Measurements from ENCODE around the gene KLF4. TPM values are rescaled to one million over a fixed set of nuclear protein-coding genes. Genes with fewer than 3 reads are reported as not detected.

KLF4 gene
- total and polyA plus RNA-seq, 4 donors = 23.3 to 80.7 (median 68.0) TPM

DNA sequence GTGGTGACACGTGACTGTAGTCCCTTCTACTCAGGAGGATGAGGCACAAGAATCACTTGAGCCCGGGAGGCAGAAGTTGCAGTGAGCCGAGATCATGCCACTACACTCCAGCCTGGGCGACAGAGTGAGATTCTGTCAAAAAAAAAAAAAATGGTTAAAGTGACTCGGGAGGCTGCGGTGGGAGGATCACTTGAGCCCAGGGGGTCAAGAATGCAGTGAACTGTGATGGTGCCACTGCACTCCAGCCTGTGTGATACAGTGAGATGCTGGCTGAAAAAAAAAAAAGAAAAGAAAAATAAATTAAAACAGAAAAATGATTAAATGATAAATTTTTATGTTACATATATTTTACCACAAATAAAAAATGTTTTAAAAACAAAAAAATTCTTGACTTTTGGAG is 51.9 kb downstream of the KLF4 start:
- 86 to 90% methylated on average over 6 of the region's 6 CpGs for WGBS, 2 donors
- no peaks in the 10 kb centered on the region for H3K9me3 ChIP-seq (ENCODE audit: control insufficient read depth in 4 of 4, insufficient read depth in 3 of 4, low read length in 3 of 4)
- peaks cover 0 to 6% (median 0%) of the 10 kb centered on the region in 5 donors for H3K4me1 ChIP-seq (ENCODE audit: control insufficient read depth in 5 of 5, insufficient read depth in 5 of 5, low read length in 5 of 5)
- DNase-seq = no peak
- no peak overlapping the region for H3K27ac ChIP-seq (ENCODE audit: low read depth in 1 of 2, low read length in 1 of 2)
- TF ChIP-seq, protein P1, sequence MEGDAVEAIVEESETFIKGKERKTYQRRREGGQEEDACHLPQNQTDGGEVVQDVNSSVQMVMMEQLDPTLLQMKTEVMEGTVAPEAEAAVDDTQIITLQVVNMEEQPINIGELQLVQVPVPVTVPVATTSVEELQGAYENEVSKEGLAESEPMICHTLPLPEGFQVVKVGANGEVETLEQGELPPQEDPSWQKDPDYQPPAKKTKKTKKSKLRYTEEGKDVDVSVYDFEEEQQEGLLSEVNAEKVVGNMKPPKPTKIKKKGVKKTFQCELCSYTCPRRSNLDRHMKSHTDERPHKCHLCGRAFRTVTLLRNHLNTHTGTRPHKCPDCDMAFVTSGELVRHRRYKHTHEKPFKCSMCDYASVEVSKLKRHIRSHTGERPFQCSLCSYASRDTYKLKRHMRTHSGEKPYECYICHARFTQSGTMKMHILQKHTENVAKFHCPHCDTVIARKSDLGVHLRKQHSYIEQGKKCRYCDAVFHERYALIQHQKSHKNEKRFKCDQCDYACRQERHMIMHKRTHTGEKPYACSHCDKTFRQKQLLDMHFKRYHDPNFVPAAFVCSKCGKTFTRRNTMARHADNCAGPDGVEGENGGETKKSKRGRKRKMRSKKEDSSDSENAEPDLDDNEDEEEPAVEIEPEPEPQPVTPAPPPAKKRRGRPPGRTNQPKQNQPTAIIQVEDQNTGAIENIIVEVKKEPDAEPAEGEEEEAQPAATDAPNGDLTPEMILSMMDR (IDR thresholded peaks at IDR 0.05; ENCODE audit: control extremely low read depth, extremely low read depth) = no peak
- no peaks in the 10 kb centered on the region for H3K36me3 ChIP-seq (ENCODE audit: control insufficient read depth in 4 of 4, insufficient read depth in 4 of 4, low read length in 4 of 4)
- H3K27me3 ChIP-seq (ENCODE audit: control insufficient read depth in 3 of 3, insufficient read depth in 3 of 3, low read length in 2 of 3) = no peaks in the 10 kb centered on the region
- no peak overlapping the region for H3K4me3 ChIP-seq
- no peak overlapping the region for H3K9ac ChIP-seq (ENCODE audit: insufficient read depth in 1 of 2, low read length in 2 of 2)
- no peak for ATAC-seq (ENCODE audit: insufficient read depth, low FRiP score)

DNA sequence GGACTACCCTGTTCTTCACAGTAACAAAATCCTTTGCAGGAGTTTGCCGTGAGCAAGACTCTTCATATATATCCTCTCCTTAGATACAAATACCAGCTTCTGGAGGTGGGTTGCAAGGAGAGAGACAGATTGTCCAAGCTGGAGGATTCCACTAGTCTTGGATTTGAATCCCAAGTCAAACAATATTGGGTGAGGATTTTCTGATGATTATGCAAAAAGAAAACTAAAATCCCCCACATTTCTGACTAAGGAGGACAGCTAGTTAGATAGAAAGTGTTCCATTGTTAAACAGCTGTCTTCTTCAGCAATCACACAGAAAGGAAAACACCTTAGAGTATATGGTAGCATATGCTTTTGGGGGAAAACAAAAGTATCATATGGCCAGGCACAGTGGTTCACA is 54.2 kb downstream of the KLF4 start:
- Histone ChIP-seq H3K27me3 (ENCODE audit: control insufficient read depth in 3 of 3, insufficient read depth in 3 of 3, low read length in 2 of 3) (no peaks in the 10 kb centered on the region), H3K9ac (ENCODE audit: insufficient read depth in 1 of 2, low read length in 2 of 2) (no peak overlapping the region), H3K36me3 (ENCODE audit: control insufficient read depth in 4 of 4, insufficient read depth in 4 of 4, low read length in 4 of 4) (no peaks in the 10 kb centered on the region), H3K9me3 (ENCODE audit: control insufficient read depth in 4 of 4, insufficient read depth in 3 of 4, low read length in 3 of 4) (peaks cover 0 to 3% (median 0%) of the 10 kb centered on the region in 4 donors), H3K27ac (ENCODE audit: low read depth in 1 of 2, low read length in 1 of 2) (no peak overlapping the region), H3K4me1 (ENCODE audit: control insufficient read depth in 5 of 5, insufficient read depth in 5 of 5, low read length in 5 of 5) (peaks cover 0 to 11% (median 0%) of the 10 kb centered on the region in 5 donors), H3K4me3 (no peak overlapping the region)
- 96% methylated on average over 1 of the region's 1 CpG for WGBS, 2 donors
- no peak for DNase-seq
- TF ChIP-seq, protein P1 (IDR thresholded peaks at IDR 0.05; ENCODE audit: control extremely low read depth, extremely low read depth) = no peak
- no peak for ATAC-seq (ENCODE audit: insufficient read depth, low FRiP score)

Small RNA genes lying within 50 kb of the gene (small RNA-seq; reads per million reads assigned to genes)
- gene HMGN2P32 (ENCODE audit: low replicate concordance) = not detected
- not detected for gene RNU6-492P (ENCODE audit: low replicate concordance)

Other genes with a start within 250 kb of the KLF4 start
- gene RAD23B, start 206.5 kb downstream of the KLF4 start, total RNA-seq = 100 to 1,000 TPM in 1 of 2 donors, 10 to 100 TPM in 1; 66.0 to 114 TPM
- gene RAD23B, start 206.5 kb downstream of the KLF4 start, polyA plus RNA-seq = 10 to 100 TPM; 37.9 to 58.6 TPM